ENCODE results near the gene RYR2.

DNA sequence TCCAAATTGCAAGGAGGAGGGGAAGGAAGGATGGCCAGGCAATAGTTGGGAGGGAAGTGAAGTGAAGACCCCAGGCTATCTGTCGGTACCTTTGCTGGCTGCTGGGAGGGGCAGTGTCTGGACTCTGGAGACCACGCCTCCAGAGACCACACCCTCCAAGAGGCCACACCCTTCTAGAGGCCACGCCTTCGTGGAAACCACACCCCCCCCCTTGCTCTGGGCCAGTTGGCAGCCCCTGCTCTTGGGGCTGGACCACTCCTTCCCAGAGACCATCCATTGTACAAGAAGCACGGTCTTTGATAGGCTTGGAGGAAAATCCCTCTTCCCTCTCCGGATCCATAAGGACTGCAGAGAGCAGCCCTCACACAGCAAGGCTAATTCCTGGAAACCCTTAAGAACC, 73.1 kb downstream of the RYR2 start:
- no peak for TF ChIP-seq EZH2 (IDR thresholded peaks at IDR 0.05; ENCODE audit: insufficient read depth, poor library complexity, severe bottlenecking)
- TF ChIP-seq EZH2phosphoT487 (IDR thresholded peaks at IDR 0.05; ENCODE audit: insufficient read depth, low read depth): no peak
